ENCODE results near the gene GPR78.
"Not testable (repeated sequence)": the region's sequence is repeated elsewhere in the genome, so short reads cannot be mapped to it uniquely, and the experiment has no call there.

Gene GPR78

GRCh38 chr4:8615921-8616787 lies 36.0 kb downstream of the GPR78 start:
- no peak for DNase-seq (ENCODE audit: low read depth, low spot score)

- DNase-seq (ENCODE audit: low read depth, low spot score), result no peak
Measured at GRCh38 chr4:8616831-8617230, 36.6 kb downstream of the GPR78 start.

- DNase-seq (ENCODE audit: low read depth, low spot score), result no peak
Measured at GRCh38 chr4:8617486-8618040, 37.4 kb downstream of the GPR78 start.

GRCh38 chr4:8618421-8618820 lies 38.2 kb downstream of the GPR78 start:
- DNase-seq (ENCODE audit: low read depth, low spot score), result no peak

- no peak for DNase-seq (ENCODE audit: low read depth, low spot score)
Measured at GRCh38 chr4:8618961-8619720, 38.9 kb downstream of the GPR78 start.

GRCh38 chr4:8621135-8621534 lies 40.9 kb downstream of the GPR78 start:
- not testable (repeated sequence) for DNase-seq (ENCODE audit: low read depth, low spot score)

- not testable (repeated sequence) for DNase-seq (ENCODE audit: low read depth, low spot score)
Measured at GRCh38 chr4:8624601-8625272, 44.5 kb downstream of the GPR78 start.

GRCh38 chr4:8630240-8630905 lies 50.2 kb downstream of the GPR78 start:
- not testable (repeated sequence) for DNase-seq (ENCODE audit: low read depth, low spot score)

GRCh38 chr4:8631896-8632295 lies 51.7 kb downstream of the GPR78 start:
- not testable (repeated sequence) for DNase-seq (ENCODE audit: low read depth, low spot score)

GRCh38 chr4:8634773-8635172 lies 54.6 kb downstream of the GPR78 start:
- not testable (repeated sequence) for DNase-seq (ENCODE audit: low read depth, low spot score)

GRCh38 chr4:8635897-8636554 lies 55.8 kb downstream of the GPR78 start:
- DNase-seq (ENCODE audit: low read depth, low spot score), result not testable (repeated sequence)

Data from iPS DF 19.7 (cell line).